Right hindlimb (tissue), 1 donor: ENCODE results near the gene PHIP.
A peak's percentile ranks its signal among the peaks of the same experiment; 100 is the strongest.
"Not testable (repeated sequence)": the region's sequence is repeated elsewhere in the genome, so short reads cannot be mapped to it uniquely, and the experiment has no call there.

Experiments
- DNase-seq: peaks from one replicate; pipeline ENCODE4 v3.0.0-alpha.2; 2018

Gene PHIP

DNA sequence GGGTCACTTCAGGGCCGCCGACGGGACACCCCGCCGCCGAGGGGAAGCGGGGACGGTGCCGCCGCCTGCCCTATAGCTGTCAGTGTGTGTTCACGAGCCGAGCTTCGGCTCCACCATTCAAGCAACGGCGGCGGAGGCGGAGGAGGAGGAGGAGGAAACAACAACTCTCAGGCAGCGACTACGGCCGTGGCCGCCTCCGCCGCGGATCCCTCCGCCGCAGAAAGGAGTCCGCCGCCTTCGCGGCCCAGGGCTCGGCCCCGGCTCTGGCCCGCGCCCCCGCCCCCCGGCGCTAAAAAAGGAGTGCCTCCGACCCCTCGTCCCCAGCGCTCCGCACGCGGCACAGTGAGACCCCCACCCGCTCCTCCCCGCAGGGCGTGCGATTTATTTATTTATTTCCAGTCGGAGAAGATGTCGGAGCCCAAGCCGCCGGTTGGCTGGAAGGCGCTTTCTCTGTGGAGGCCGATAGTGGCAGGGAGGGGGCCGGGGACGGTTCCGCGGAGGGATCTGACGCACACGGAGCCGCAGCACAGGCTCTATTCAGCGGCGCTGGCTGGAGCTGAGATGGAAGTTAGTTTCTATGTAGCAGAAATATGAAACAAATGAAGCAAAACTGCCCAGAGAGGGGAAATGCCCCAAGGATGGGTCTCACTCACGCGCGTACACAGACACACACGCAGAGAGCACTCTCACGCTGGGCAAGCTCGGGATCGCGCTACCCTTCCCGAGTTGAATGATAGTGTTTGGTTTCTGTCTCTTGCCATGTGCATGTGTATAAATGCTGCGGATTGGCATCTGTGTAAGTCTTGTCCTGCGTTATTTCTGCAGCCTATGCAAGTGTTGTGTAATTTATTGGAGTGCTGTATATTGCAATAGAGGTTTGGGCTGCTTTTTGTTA is at the start of gene PHIP:
TSS of gene PHIP (minus strand) at position 180 of the 895 bp plus-strand sequence. CDS start 186 bp downstream, outside the sequence.
- DNase-seq: peak; percentile 97

DNA sequence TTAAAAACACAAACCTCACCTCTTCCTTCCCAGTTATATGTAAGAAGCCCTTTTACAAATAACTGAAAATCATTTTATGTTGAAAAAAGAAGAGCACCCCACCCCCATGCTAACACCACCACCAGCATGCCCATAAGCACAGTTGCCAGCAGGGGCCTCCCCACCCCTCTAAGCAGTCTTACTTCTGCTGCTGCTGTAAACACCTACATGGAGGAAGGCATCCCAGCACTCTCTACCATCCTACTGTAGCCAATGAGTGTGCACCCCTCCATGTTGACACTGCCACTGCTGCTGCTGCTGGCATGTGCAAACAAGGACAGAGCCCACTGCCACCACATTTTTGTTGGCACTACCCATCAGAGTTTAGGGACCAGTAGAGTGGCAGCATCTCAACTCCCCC is 49.6 kb upstream of the PHIP start:
- DNase-seq: no peak

DNA sequence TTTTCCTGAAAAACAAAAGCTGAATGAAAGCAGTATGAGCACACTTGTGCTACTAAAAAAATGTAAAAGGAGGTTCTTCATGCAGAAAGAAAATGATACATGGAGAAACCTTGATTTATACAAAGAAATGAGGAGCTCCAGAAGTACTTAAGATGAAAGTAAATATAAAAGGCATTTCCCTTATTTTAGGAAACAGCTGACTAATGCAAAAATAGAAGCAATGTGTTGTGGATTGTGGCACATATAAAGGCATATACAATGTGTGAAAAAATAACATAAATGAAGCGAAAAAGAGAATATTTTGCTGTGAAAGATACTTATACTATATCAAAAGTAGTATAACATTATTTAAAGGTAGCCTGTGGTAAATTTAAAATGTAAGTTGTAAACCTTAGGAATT is 41.2 kb upstream of the PHIP start:
- DNase-seq: no peak

DNA sequence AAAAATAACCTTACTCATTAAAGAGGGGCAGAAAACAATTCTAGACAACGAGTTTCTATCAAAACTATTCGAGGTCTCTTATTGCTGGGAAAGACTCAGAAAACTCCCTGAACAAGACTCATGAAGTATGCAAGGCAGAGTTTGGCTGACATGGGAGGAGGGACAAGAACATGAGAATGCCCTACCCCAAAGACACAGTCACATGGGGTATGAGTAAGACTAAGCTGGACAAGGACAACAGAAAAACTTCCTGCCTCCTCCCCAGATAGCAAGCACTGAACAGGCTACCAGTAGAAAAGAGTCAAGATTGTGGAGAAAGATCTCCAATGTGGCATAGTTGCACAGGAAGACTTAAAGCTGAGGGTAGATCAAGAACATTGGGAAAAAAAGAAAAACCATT is 39.7 kb upstream of the PHIP start:
- DNase-seq: no peak

DNA sequence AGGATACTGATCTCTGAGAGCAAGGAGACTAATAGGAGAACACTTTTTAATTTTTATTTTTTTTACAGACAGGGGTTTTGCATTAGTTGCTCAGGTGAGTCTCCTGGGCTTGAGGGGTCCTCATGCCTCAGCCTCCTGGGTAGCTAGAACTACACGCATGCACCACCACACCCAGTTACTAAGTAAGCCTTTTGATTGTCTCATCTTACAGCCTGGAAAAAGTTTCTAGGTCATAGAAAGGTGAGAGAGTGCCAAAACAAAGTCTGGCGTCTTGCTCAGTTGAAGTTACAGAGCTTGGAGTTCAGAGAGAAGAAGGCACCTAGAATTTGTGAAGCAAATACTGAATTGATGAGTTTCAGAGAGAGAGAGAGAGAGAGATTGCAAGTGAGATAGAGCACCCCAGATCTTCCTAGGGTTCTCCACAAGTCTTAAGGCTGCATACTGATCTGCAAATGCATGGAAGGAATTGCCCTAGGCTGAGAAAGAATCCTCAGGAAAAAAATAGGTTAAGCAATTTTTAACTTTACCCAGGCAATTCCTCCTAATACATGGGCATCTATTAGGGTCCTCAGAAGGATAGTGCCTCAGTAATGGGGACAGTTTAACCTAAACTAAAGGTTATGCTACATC is 37.6 kb upstream of the PHIP start:
- DNase-seq: no peak

DNA sequence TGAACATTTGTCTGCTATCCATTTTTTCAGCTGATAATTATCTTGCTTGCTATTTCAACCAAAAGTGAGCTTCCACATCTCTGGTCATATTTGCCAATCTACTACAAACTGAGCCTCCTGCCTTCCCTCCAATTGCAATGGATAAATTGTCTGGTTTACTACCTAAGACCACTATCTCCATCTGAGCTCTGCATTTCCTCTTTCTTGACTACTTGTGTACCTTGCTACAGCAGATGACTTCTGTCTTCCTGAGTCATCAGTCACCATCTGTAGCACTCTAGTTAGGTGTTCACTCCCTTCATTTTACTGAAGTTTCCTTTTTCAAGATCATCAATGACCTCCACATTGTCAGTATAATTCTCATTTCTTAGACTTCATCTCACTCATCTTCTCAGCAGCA is 33.5 kb upstream of the PHIP start:
- DNase-seq: no peak

DNA sequence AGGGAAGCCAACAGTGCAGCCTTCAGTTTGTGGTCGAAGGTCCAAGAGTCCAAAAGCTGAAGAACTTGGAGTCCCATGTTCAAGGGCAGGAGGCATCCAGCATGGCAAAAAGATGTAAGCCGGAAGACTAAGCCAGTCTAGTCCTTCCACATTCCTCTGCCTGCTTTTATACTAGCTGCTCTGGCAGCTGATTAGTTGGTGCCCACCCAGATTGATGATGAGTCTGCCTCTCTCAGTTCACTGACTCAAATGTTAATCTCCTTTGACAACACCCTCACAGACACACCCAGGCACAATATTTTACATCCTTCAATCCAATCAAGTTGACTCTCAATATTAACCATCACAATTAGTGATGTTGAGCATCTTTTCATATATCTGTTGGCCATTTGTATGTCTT is 23.1 kb upstream of the PHIP start:
- no peak for DNase-seq

DNA sequence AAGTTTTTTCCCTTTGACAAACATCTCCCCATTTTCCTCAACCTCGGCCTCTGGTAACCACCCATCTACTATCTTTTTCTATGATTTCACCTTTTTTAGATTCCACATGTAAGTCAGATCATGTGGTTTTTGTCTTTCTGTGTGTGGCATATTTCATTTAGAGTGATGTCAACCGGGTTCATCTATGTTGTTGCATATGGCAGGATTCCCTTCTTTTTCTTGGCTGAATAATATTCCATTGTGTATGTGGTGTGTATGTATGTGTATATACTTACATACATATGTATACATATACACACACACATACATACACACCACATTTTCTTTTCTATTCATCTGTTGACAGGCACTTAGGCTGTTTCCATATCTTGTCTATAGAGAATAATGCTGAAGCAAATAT is 22.2 kb upstream of the PHIP start:
- no peak for DNase-seq

DNA sequence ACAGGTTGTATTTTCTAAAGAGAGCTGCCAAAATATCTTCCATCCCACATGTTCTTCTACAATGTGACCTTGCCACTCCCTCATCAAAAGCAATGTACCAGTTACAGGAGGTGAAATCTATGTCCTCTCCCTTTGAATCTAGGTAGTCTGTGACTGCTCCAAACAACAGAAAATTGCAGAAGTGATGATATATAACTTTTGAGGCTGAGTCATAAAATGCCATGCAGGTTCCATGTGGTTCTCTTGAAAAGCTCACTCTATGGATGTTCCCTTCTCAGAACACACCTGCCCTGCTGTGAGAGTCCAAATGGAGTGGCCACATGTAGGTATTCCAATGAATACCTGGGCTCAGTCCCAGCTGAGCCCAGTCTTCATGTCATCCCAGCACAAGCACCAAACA is 16.9 kb upstream of the PHIP start:
- no peak for DNase-seq

DNA sequence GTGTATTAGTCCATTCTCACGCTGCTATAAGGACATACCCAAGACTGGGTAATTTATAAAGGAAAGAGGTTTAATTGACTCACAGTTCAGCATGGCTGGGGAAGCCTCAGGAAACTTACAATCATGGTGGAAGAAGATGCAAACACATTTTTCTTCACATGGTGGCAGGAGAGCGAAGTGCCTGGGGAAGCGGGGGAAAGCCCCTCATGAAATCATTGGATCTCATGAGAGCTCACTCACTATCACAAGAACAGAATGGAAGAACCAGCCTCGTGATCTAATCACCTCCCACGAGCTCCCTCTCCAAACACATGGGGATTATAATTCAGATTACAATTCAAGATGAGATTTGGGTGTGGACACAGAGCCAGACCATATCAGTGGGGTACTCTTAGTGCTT is 13.7 kb upstream of the PHIP start:
- not testable (repeated sequence) for DNase-seq

DNA sequence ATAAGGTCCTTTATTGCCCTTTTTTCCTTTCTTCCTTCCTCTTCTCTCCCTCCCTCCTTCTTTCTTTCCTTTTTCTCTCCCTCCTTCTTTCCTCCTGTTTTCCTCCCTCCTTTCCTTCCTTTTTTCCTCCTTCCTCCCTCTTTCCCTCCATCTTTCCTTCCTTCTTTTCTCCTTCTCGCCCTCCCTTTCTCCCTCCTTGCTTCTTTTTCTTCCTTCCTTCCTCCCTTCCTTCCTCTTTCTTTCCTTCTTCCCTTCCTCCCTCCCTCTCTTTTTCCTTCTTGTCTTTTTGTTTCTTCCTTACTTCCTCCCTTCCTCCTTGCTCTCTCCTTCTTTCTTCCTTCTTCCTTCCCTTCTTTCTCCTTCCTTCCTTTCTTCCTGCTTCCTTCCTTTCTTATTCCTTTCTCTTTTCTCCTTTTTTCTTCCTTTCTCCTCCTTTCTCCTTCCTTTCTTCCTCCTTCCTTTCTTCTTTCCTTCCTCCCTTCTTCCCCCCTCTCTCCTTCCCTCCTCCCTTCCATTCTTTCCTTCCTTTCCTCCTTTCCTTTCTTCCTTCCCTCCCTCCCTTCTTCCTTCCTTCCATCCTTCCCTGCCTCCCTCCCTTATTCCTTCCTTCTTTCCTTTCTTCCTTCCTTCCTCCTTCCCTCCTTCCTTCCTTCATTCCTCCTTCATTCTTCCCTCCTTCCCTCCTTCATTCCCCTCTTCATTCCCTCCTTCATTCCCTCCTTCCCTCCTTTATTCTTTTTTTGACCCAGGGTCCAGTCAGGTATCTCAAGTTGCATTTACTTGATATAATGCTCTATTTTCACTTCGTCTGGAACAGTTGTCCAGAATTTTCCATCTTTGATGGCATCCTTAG is 11.7 kb upstream of the PHIP start:
- no peak for DNase-seq

DNA sequence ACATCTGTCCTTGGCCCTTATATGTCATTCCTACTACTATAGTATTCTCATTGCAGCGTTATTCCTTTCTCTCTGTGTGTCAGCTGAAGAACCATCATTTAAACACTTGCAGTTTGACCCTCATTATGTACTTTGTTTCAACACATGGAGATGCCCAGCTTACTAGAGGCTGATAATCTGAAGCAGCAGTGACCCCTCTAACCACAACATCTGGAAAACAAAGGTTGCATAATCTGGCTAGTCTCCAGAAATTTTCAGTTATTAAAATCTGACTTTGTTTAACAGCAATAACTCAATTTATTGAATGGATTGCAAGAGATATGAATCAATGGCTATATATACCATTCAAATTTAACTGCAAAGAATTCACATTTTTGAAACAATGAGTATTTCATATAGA is 6.6 kb upstream of the PHIP start:
- no peak for DNase-seq

DNA sequence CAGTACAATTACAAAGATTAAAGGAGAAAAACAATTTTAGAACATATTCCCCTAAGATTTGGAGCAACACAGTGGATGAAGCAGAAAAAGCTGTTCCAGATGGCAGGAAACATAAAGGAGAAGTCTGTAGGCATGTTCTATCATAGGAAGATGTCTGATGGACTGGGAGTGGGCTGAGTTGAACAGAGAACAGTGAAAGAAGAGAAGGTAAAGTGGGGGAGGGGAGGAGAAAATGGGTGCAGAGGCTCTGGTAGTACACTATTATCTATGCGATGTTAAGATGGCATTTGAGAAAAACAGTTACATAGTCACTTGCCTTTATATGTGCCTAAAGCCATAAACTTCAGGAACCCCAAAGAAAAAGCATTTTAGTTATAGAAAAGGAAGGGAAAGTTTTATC is 4.2 kb upstream of the PHIP start:
- no peak for DNase-seq

DNA sequence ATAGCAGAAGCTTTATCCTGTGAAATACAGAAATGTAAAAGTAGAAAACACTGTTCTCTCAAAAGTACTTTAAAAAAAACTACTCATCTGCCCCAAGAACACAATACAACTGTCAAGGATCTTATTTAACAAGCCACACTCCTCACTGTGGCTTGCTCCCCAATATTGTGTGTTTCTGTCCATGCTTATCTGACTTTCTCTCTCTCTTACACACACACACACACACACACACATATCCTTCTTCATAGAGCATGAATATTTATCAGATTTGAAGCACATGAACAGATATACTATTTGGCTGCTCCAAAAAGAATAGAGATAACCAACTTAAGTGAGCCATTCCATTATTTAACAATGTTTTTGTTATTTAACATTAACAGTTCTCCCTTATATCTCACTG is 3.6 kb upstream of the PHIP start:
- DNase-seq: no peak

DNA sequence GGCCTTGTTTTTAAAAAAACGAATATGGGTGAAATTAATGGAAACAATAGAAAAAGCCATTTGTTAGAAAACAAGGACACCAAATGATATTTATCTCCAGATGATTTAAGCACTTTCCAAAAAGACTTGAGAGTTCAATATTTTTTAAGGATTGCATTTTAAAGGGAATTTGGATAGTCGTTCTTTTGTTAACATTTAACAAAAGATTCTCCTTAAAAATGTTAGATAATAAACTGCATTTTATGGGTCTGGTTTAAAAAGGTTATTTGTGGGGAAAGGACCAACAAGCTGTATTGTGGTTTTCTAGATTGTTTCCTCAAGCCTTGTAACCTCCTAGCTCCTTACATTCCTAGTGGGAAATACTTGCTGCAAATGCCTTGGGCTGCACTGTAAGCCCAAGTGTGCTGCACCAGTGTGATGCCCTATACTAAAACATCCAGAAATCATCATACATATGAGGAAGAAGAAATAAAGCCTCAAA is 1.5 kb upstream of the PHIP start:
- no peak for DNase-seq

DNA sequence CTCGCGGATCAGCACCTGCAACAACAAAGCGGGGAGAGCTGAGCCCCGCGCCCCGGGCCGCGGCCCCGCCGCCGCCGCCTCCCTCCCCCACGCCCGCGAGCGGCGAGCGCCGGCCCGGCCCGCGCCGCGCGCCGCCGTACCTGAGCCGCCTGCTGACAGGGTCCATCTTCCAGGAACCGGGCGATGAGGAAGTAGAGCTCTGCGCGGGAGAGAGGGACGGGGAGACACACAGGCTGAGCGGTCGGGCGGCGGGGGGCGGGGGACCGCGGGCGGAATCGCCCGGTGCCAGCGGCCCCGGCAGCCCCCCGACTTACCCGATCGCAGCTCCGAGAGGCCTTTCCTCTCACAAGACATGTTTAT is 359 bp downstream of the PHIP start:
- DNase-seq: no peak

DNA sequence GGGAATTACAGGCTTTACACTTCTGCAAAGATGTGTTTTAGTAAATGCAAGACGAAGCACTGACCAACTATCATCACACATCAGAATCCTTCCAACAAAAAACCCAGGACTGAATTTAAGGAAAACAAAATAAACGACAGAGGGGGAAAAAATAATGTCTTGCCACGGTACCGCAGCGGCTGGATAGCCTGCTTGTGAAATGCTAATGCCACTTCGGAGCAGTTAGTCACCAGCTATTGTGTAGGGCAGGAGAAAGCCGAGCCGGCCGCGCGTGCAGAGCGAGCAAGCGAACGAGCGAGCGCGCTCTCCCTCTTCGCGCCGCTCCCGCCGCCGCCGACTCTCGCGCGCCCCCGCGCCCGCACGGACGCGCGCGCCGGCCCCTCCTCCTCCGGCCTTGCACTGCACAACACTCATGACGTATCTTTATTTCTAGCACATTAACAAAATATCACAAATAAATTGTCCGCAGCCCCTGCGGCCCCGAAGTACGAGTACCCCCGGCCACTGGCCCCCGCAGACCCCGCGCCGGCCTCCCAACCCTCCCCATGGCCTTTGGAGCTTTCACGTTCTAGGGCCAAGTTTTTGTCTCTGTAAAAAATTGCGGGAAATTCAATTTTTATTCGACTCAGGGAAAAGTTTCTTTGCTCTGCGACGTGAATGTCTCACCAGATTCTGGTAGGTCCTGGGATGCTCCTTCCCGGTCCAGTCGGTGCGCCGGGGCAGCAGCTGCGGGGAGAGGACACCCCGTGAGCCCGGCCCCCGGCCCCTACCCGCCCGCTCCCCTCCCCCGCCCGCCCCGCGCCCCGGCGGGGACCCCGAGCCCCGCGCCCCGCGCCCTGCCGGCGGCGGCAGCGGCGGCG is 1.0 kb downstream of the PHIP start:
- DNase-seq: peak; percentile 93

DNA sequence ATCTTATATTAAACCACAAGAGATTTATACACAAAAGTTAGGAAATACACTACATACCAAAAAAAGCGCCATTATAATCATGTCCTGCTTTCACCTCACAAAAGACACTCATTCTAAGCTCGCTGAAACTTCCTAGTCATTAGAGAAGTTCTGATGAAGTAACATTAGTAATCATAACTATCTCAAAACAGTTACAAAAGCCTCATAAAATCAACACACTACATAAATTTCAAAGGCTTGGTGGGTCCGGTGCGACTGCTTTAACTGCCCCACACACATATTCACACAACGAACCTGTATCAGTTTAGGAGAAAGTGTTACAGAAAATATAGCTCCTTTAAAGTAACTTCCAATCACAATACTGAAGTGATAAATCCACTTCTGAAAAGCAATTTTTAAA is 1.9 kb downstream of the PHIP start:
- DNase-seq: no peak

DNA sequence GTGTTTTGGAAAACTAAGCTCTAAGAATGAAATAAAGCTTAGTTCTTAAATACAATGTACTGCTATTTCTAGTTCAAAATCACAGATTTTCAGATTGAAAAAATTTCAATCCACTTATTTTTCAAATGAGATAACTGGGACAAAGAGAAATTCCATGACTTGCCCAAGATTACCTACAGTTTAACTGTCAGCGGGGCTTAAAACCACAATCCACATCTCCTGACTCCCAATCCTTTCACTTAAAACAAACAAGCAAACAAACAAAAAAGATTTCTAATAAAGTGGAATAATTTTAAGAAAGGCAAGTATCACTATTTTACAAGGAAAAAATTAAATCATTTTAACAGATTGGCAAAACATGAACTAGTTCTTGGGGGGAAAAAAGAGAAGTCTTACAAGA is 4.2 kb downstream of the PHIP start:
- DNase-seq: no peak

DNA sequence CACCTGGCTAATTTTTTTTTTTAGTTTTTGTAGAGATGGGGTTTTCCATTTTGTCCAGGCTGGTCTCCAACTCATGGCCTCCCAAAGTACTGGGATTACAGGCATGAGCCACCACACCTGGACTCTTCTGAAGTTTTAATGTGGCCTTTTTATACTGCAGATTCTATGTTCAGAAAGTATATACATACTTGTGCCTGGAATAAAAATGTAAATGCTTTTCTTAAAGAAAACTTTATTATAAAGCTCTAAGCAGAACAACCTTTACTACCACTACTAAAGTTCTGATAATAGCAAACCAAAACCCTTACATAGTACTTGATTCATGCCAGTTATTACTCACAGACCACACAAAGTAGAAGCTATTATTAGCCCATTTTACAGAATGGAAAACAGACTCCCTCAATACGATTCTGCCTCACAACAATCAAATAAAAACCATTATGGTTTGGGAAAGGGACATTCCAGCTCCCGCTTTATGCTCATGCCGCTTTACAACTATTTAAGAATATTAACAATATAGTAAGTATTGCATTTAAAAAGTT is 5.3 kb downstream of the PHIP start:
- no peak for DNase-seq

DNA sequence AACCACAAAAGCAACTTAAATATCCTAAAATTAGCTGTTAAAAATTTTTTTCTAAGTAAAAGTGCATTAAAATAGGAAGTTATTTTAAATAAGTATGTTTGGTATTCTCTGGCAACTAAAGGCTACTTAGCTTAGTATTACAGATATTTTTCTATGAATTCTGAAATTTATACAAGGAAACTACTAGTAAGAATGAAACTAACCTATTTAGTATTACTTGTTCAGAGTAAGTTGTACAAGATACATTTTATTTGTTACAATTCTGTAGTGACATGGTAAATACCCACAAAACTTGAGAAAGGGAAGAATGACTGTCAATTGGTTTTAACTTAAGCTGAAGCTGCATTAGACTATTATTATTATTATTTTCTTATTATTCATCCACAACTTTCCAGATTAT is 6.5 kb downstream of the PHIP start:
- no peak for DNase-seq

DNA sequence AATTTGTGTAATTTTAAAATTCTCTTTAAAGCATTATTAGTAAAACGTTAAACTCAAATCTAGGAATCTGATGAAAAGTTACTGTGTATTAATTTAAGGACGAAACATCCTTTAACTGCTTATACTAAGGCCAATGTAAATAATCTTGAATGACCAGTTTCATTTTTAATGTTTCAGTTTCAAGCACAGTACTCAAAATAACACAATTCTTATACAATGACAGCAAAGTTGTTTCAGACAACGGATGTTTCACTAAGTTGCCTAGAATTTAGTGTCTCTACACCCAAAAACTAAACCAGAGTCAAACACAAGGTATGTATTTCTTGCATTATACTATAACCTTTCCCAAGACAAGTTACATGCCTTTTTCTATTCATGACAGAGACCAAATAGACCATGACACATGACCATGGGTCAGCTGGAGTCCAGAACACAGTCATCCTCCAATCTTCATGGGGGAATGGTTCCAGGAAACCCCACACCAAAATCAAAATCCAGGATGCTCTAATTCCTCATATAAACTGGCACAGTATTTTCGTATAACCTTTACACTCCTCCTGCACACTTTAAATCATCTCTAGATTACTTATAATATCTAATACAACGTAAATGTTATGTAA is 7.7 kb downstream of the PHIP start:
- no peak for DNase-seq
